ENCODE data around the gene GCK. TPM values are rescaled to one million over a fixed set of nuclear protein-coding genes. Genes with fewer than 3 reads are reported as not detected.

GCK gene
- total and polyA plus RNA-seq, 11 donors: 0.54 to 5.7 (median 1.9) TPM

DNA sequence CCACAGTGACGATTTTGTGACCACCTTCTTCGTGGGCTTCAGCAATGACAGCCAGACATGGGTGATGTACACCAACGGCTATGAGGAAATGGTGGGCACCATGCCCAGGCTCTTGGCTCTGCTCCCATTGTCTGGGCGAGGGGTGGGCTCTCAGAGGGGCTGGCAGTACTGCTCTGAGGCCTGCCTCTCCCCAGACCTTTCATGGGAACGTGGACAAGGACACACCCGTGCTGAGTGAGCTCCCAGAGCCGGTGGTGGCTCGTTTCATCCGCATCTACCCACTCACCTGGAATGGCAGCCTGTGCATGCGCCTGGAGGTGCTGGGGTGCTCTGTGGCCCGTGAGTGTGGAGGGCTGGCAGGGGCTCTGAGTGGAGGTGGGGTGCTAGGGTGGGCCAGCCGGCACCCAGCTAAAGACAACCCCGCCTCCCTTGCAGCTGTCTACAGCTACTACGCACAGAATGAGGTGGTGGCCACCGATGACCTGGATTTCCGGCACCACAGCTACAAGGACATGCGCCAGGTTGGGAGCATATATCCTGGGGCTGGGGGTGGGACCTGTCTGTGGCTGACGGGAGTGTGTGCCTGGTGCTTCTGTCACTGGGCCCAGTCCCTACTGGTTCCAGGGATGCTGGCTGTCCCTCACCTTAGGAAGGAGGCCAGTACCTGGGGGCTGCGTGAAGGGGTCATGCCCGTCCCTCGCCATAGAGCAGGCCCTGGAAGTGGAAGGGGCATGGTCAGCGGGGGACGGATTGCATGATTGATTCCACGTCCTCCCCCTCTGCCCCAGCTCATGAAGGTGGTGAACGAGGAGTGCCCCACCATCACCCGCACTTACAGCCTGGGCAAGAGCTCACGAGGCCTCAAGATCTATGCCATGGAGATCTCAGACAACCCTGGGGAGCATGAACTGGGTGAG lies 78.3 kb downstream of the GCK start:
- intact Hi-C loops (cut with DNase I): no loop called here
- no peak overlapping the region for H3K4me3 ChIP-seq
- TF ChIP-seq POLR2A (IDR thresholded peaks at IDR 0.05): no peak
- TF ChIP-seq CTCF (IDR thresholded peaks at IDR 0.05): no peak
- no peaks in the 10 kb centered on the region for H3K27me3 ChIP-seq
- peaks cover 0 to 87% (median 22%) of the 10 kb centered on the region in 9 donors for H3K36me3 ChIP-seq
- no peaks in the 10 kb centered on the region for H3K9me3 ChIP-seq
- 77 to 83% (median 80%) methylated on average over 17 to 27 of the region's 27 CpGs for WGBS, 4 donors
- peak in 2 of 5 donors; percentile 22 to 58 for DNase-seq
- no peak for ATAC-seq
- H3K4me1 ChIP-seq: peaks cover 0 to 32% (median 13%) of the 10 kb centered on the region in 12 donors
- no peak overlapping the region for H3K27ac ChIP-seq

- ATAC-seq (no peak), DNase-seq (peak in 1 of 5 donors; percentile 14)
- 94 to 96% (median 95%) methylated on average over 18 of the region's 18 CpGs for WGBS, 4 donors
- TF ChIP-seq POLR2A (IDR thresholded peaks at IDR 0.05) (no peak), CTCF (IDR thresholded peaks at IDR 0.05) (no peak)
- Histone ChIP-seq H3K27me3 (peaks cover 0 to under 1% (median 0%) of the 10 kb centered on the region in 9 donors), H3K27ac (no peak overlapping the region), H3K9me3 (no peaks in the 10 kb centered on the region), H3K4me3 (no peak overlapping the region), H3K36me3 (peaks cover 0 to 78% (median 18%) of the 10 kb centered on the region in 9 donors), H3K4me1 (peaks cover 0 to 36% (median 11%) of the 10 kb centered on the region in 12 donors)
- intact Hi-C loops (cut with DNase I): no loop called here
Measured at GRCh38 chr7:44109991-44110390, 79.2 kb downstream of the GCK start.

DNA sequence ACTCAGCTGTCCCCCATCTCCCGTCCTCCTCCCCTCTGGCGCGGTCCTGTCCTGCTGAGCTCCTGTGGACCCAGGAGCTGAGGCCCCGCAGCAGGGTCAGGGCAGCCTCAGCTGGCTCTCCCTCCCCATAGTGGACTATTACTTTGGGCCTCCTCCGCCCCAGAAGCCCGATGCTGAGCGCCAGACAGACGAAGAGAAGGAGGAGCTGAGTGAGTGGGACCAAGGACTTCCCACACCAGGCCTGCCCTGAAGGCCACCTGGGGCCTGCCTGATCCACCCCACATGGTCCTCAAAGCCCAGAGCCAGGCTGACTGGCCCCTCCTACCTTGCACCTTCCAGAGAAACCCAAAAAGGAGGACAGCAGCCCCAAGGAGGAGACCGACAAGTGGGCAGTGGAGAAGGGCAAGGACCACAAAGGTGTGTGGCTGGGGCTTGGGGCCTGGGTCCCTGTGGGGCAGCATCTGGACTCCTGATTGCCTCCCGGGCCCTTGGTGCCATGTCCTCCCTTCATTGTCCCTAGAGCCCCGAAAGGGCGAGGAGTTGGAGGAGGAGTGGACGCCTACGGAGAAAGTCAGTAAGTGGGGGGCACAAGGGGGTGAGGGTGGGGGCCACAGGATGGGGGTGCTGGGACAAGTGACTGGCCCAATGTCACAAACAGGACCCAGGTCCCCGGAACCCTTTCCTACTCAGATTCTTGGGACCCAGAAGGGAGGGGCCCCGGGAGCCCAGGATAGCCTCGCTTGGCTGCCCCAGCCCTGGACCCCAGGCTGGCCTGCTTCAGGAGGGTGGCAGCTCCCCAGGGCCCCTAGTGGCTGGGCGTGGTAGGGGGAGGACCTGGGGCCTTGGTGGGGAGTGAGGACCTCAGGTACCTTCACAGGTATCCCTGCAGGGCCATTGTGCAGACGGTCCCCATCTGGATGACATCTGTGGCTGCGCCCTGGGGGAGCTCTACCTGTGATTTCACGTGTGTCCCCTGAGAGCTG lies 80.2 kb downstream of the GCK start:
- no peak for TF ChIP-seq CTCF (IDR thresholded peaks at IDR 0.05)
- TF ChIP-seq POLR2A (IDR thresholded peaks at IDR 0.05): no peak
- intact Hi-C loops (cut with DNase I): no loop called here
- ATAC-seq (no peak), DNase-seq (peak in 2 of 5 donors; percentile 21 to 58)
- H3K4me1 ChIP-seq: peaks cover 0 to 30% (median 4%) of the 10 kb centered on the region in 12 donors
- 86 to 88% (median 86%) methylated on average over 16 to 21 of the region's 21 CpGs for WGBS, 4 donors
- H3K4me3 ChIP-seq: peak overlapping the region in 1 of 12 donors; percentile 75
- peaks cover 0 to 69% (median 11%) of the 10 kb centered on the region in 9 donors for H3K36me3 ChIP-seq
- H3K27ac ChIP-seq: no peak overlapping the region
- no peaks in the 10 kb centered on the region for H3K9me3 ChIP-seq
- H3K27me3 ChIP-seq: peaks cover 0 to 9% (median 0%) of the 10 kb centered on the region in 9 donors

Data from heart left ventricle (tissue), 16 donors.